ENCODE measurements around the gene PUM2.

DNA sequence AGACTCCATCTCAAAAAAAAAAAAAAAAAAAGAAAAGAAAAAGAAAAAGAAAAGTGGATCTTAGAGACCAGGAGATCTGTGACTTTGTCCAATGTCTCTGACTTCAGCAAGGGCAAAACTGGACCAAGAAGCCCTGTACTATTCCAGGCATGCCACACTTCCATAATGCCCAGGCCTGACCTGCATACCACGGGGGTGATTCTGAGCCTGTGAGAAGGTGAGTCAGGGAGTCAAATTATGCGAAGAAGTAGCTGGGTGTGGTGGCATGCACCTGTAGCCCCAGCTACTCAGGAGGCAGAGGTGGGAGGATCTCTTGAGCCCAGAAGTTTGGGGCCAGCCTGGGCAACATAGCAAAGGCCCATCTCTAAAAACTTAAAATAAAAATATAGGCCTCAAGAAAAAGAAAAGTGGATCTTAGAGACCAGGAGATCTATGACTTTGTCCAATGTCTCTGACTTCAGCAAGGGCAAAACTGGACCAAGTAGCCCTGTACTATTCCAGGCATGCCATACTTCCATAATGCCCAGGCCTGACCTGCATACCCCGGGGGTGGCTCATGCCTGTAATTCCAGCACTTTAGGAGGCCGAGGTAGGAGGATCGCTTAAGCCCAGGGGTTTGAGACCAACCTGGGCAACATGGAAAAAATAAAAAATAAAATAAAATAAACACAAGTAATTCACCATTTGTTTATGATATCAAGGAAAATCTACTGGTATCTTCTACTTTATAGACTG, 12.2 kb upstream of the PUM2 start:
- TF ChIP-seq, protein P1, sequence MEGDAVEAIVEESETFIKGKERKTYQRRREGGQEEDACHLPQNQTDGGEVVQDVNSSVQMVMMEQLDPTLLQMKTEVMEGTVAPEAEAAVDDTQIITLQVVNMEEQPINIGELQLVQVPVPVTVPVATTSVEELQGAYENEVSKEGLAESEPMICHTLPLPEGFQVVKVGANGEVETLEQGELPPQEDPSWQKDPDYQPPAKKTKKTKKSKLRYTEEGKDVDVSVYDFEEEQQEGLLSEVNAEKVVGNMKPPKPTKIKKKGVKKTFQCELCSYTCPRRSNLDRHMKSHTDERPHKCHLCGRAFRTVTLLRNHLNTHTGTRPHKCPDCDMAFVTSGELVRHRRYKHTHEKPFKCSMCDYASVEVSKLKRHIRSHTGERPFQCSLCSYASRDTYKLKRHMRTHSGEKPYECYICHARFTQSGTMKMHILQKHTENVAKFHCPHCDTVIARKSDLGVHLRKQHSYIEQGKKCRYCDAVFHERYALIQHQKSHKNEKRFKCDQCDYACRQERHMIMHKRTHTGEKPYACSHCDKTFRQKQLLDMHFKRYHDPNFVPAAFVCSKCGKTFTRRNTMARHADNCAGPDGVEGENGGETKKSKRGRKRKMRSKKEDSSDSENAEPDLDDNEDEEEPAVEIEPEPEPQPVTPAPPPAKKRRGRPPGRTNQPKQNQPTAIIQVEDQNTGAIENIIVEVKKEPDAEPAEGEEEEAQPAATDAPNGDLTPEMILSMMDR (IDR thresholded peaks at IDR 0.05): no peak
- TF ChIP-seq, protein P2, sequence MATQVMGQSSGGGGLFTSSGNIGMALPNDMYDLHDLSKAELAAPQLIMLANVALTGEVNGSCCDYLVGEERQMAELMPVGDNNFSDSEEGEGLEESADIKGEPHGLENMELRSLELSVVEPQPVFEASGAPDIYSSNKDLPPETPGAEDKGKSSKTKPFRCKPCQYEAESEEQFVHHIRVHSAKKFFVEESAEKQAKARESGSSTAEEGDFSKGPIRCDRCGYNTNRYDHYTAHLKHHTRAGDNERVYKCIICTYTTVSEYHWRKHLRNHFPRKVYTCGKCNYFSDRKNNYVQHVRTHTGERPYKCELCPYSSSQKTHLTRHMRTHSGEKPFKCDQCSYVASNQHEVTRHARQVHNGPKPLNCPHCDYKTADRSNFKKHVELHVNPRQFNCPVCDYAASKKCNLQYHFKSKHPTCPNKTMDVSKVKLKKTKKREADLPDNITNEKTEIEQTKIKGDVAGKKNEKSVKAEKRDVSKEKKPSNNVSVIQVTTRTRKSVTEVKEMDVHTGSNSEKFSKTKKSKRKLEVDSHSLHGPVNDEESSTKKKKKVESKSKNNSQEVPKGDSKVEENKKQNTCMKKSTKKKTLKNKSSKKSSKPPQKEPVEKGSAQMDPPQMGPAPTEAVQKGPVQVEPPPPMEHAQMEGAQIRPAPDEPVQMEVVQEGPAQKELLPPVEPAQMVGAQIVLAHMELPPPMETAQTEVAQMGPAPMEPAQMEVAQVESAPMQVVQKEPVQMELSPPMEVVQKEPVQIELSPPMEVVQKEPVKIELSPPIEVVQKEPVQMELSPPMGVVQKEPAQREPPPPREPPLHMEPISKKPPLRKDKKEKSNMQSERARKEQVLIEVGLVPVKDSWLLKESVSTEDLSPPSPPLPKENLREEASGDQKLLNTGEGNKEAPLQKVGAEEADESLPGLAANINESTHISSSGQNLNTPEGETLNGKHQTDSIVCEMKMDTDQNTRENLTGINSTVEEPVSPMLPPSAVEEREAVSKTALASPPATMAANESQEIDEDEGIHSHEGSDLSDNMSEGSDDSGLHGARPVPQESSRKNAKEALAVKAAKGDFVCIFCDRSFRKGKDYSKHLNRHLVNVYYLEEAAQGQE (IDR thresholded peaks at IDR 0.05; ENCODE audit: insufficient read depth in 1 of 2, low read depth in 2 of 2, low read length in 1 of 2): no peak
- TF ChIP-seq SIN3A (IDR thresholded peaks at IDR 0.05; ENCODE audit: borderline replicate concordance, insufficient read depth, low read depth, low read length) (no peak), POLR2AphosphoS5 (IDR thresholded peaks at IDR 0.05; ENCODE audit: low read depth, low read length) (no peak)
